ENCODE results near the gene FER.
"Not testable (repeated sequence)": the region's sequence is repeated elsewhere in the genome, so short reads cannot be mapped to it uniquely, and the experiment has no call there.

FER gene

GRCh38 chr5:108753877-108754276, 6.2 kb downstream of the FER start:
- in situ Hi-C loops (cut with MboI; ENCODE audit: low sequenced_read_pairs, unreplicated experiment) = no loop called here
- DNase-seq (ENCODE audit: low spot score) = no peak
- no peak for TF ChIP-seq CTCF (IDR thresholded peaks at IDR 0.05; ENCODE audit: borderline replicate concordance, control extremely low read depth, extremely low read depth, insufficient read depth, missing control alignments)

GRCh38 chr5:108760512-108760911, 12.8 kb downstream of the FER start:
- no peak for TF ChIP-seq CTCF (IDR thresholded peaks at IDR 0.05; ENCODE audit: borderline replicate concordance, control extremely low read depth, extremely low read depth, insufficient read depth, missing control alignments)
- DNase-seq (ENCODE audit: low spot score) = no peak
- in situ Hi-C loops (cut with MboI; ENCODE audit: low sequenced_read_pairs, unreplicated experiment) = no loop called here

- no peak for DNase-seq (ENCODE audit: low spot score)
- in situ Hi-C loops (cut with MboI; ENCODE audit: low sequenced_read_pairs, unreplicated experiment) = no loop called here
- TF ChIP-seq CTCF (IDR thresholded peaks at IDR 0.05; ENCODE audit: borderline replicate concordance, control extremely low read depth, extremely low read depth, insufficient read depth, missing control alignments) = no peak
Measured at GRCh38 chr5:108762660-108763059, 15.0 kb downstream of the FER start.

- in situ Hi-C loops (cut with MboI; ENCODE audit: low sequenced_read_pairs, unreplicated experiment) = no loop called here
- DNase-seq (ENCODE audit: low spot score) = no peak
- no peak for TF ChIP-seq CTCF (IDR thresholded peaks at IDR 0.05; ENCODE audit: borderline replicate concordance, control extremely low read depth, extremely low read depth, insufficient read depth, missing control alignments)
Measured at GRCh38 chr5:108763222-108763916, 15.7 kb downstream of the FER start.

- no peak for TF ChIP-seq CTCF (IDR thresholded peaks at IDR 0.05; ENCODE audit: borderline replicate concordance, control extremely low read depth, extremely low read depth, insufficient read depth, missing control alignments)
- in situ Hi-C loops (cut with MboI; ENCODE audit: low sequenced_read_pairs, unreplicated experiment) = no loop called here
- no peak for DNase-seq (ENCODE audit: low spot score)
Measured at GRCh38 chr5:108765647-108766046, 17.9 kb downstream of the FER start.

GRCh38 chr5:108766916-108767315, 19.2 kb downstream of the FER start:
- in situ Hi-C loops (cut with MboI; ENCODE audit: low sequenced_read_pairs, unreplicated experiment) = not testable (repeated sequence)

GRCh38 chr5:108769352-108769751, 21.7 kb downstream of the FER start:
- in situ Hi-C loops (cut with MboI; ENCODE audit: low sequenced_read_pairs, unreplicated experiment) = no loop called here

More at GRCh38 chr5:108766916-108767315, 19.2 kb downstream of the FER start:
- DNase-seq (ENCODE audit: low spot score) = not testable (repeated sequence)

More at GRCh38 chr5:108769352-108769751, 21.7 kb downstream of the FER start:
- no peak for DNase-seq (ENCODE audit: low spot score)
- no peak for TF ChIP-seq CTCF (IDR thresholded peaks at IDR 0.05; ENCODE audit: borderline replicate concordance, control extremely low read depth, extremely low read depth, insufficient read depth, missing control alignments)
